CD14-positive monocyte (primary cell): ENCODE data around the gene HAL. TPM values are rescaled to one million over a fixed set of nuclear protein-coding genes. Genes with fewer than 3 reads are reported as not detected.

Experiments used
- DNase-seq, 3 donors: peaks; one replicate each; pipeline ENCODE4 v3.0.0-alpha.2; 2011 to 2022
- H2AFZ ChIP-seq: 2 replicates; pipeline ENCODE4 v1.6.0; 2012; ENCODE audit warnings: mild to moderate bottlenecking, low read depth, low read length, inconsistent platforms; ENCODE audit not compliant: insufficient read depth, poor library complexity, severe bottlenecking
- H3K27ac ChIP-seq, 2 donors: 1 replicate in 1 of 2; 2 replicates in 1 of 2; pipeline ENCODE4 v1.5.1; 2012 to 2013; ENCODE audit warnings: low read length in 2 of 2, control low read depth in 1 of 2, inconsistent platforms in 1 of 2, low read depth in 1 of 2, mild to moderate bottlenecking in 1 of 2
- H3K27me3 ChIP-seq, 2 donors: one replicate each; pipeline versions ENCODE4 v1.6.0 to v1.6.1; 2011 to 2013; ENCODE audit warnings: low read length in 2 of 2; ENCODE audit not compliant: control insufficient read depth in 2 of 2, insufficient read depth in 2 of 2
- H3K36me3 ChIP-seq, 2 donors: replicated peaks in 1 of 2; 1 replicate in 1 of 2; 2 replicates in 1 of 2; pipeline versions ENCODE4 v1.5.1 to v1.6.1; 2012 to 2013; ENCODE audit warnings: low read length in 2 of 2, control low read depth in 1 of 2, inconsistent platforms in 1 of 2, mild to moderate bottlenecking in 1 of 2; ENCODE audit not compliant: insufficient read depth in 2 of 2, control insufficient read depth in 1 of 2
- H3K4me1 ChIP-seq, 2 donors: 1 replicate in 1 of 2; 2 replicates in 1 of 2; pipeline versions ENCODE4 v1.5.1 to v1.6.1; 2012 to 2013; ENCODE audit warnings: low read length in 2 of 2, control low read depth in 1 of 2, inconsistent platforms in 1 of 2, mild to moderate bottlenecking in 1 of 2, moderate library complexity in 1 of 2; ENCODE audit not compliant: insufficient read depth in 2 of 2, control insufficient read depth in 1 of 2
- H3K4me2 ChIP-seq: replicated peaks from 2 replicates; pipeline ENCODE3; 2012; ENCODE audit warnings: low read length, moderate library complexity, mild to moderate bottlenecking; ENCODE audit not compliant: poor library complexity, severe bottlenecking; ENCODE audit errors: extremely low read depth
- H3K4me3 ChIP-seq, 3 experiments: fragments of 200-600 bp in 1 of 3; sonication (generic) in 1 of 3; replicated peaks in 1 of 3; 1 replicate in 2 of 3; 2 replicates in 1 of 3; pipeline ENCODE4 v1.5.1; 2011 to 2013; ENCODE audit warnings: low read length in 3 of 3, mild to moderate bottlenecking in 3 of 3, control low read depth in 2 of 3, low read depth in 2 of 3, inconsistent platforms in 1 of 3, moderate library complexity in 1 of 3
- H3K79me2 ChIP-seq: 2 replicates; pipeline ENCODE4 v1.6.0; 2012; ENCODE audit warnings: mild to moderate bottlenecking, control low read depth, inconsistent platforms, low read length, moderate library complexity; ENCODE audit not compliant: insufficient read depth
- H3K9ac ChIP-seq: 2 replicates; pipeline ENCODE4 v1.6.0; 2017; ENCODE audit warnings: low read length, mild to moderate bottlenecking; ENCODE audit not compliant: insufficient read depth, poor library complexity, severe bottlenecking
- H3K9me3 ChIP-seq, 2 donors: replicated peaks in 1 of 2; 1 replicate in 1 of 2; 2 replicates in 1 of 2; pipeline versions ENCODE4 v1.5.1 to v1.6.1; 2012 to 2013; ENCODE audit warnings: low read length in 2 of 2, control low read depth in 1 of 2; ENCODE audit not compliant: control insufficient read depth in 1 of 2, insufficient read depth in 1 of 2
- H4K20me1 ChIP-seq: 2 replicates; pipeline ENCODE4 v1.6.0; 2012; ENCODE audit warnings: mild to moderate bottlenecking, low read length, control low read depth, moderate library complexity; ENCODE audit not compliant: insufficient read depth
- H3K27ac Mint-ChIP-seq, 7 donors: one replicate each; pipeline ENCODE4 v1.8.0; 2020; ENCODE audit warnings: mild to moderate bottlenecking in 7 of 7, mixed read lengths in 7 of 7, moderate library complexity in 6 of 7, inconsistent platforms in 2 of 7
- H3K27me3 Mint-ChIP-seq, 3 donors: one replicate each; pipeline ENCODE4 v1.8.0; 2021 to 2022; ENCODE audit warnings: low read depth in 3 of 3, mild to moderate bottlenecking in 3 of 3, mixed read lengths in 3 of 3, moderate library complexity in 3 of 3, inconsistent platforms in 1 of 3
- H3K36me3 Mint-ChIP-seq, 2 donors: one replicate each; pipeline ENCODE4 v1.8.0; 2020; ENCODE audit warnings: mixed read lengths in 2 of 2, inconsistent platforms in 1 of 2, mild to moderate bottlenecking in 1 of 2
- H3K4me1 Mint-ChIP-seq: one replicate; pipeline ENCODE4 v1.8.0; 2020; ENCODE audit warnings: mild to moderate bottlenecking, mixed read lengths
- H3K4me3 Mint-ChIP-seq, 2 donors: one replicate each; pipeline ENCODE4 v1.8.0; 2020; ENCODE audit warnings: mild to moderate bottlenecking in 2 of 2, mixed read lengths in 2 of 2, moderate library complexity in 1 of 2
- H3K9me3 Mint-ChIP-seq, 7 donors: one replicate each; pipeline ENCODE4 v1.8.0; 2020 to 2022; ENCODE audit warnings: mixed read lengths in 7 of 7, mild to moderate bottlenecking in 6 of 7, moderate library complexity in 6 of 7, inconsistent platforms in 2 of 7
- WGBS: methylation state at CpG from one replicate; pipeline ENCODE4 v1.1.5; 2013; ENCODE audit warnings: missing lambda C conversion rate; ENCODE audit not compliant: insufficient coverage; 5-methylcytosine and 5-hydroxymethylcytosine counted together
- intact Hi-C, 2 donors: fragments of 100-400 bp; cut with micrococcal nuclease; formaldehyde crosslinking; loops; one replicate each; pipeline versions ENCODE4 v1.15.0 to v1.15.1; 2023
- polyA plus RNA-seq, 3 donors: library from polyadenylated mRNA; depleted of rRNA in 1 of 3; unstranded in 2 of 3; stranded (reverse) in 1 of 3; fragments of 300-500 nt in 2 of 3; fragments of >200 nt in 1 of 3; fragmentation: Illumina TruSeq in 2 of 3; gene quantifications; 1 replicate in 2 of 3; 2 replicates in 1 of 3; pipeline ENCODE4 v1.2.3, GENCODE V29; 2012 to 2021
- TF ChIP-seq, protein P1 (sequence below): fragments of 200-600 bp; IDR thresholded peaks from one replicate; pipeline ENCODE4 v1.8.0; 2022; ENCODE audit warnings: antibody characterized with exemption, mild to moderate bottlenecking

Gene HAL
- polyA plus RNA-seq, 3 donors, result 28.0 to 42.0 (median 29.2) TPM

- no CpG with 5 or more reads among the region's 3 CpGs for WGBS
Observed at GRCh38 chr12:96039516-96039915, 43.4 kb upstream of the HAL start.

DNA sequence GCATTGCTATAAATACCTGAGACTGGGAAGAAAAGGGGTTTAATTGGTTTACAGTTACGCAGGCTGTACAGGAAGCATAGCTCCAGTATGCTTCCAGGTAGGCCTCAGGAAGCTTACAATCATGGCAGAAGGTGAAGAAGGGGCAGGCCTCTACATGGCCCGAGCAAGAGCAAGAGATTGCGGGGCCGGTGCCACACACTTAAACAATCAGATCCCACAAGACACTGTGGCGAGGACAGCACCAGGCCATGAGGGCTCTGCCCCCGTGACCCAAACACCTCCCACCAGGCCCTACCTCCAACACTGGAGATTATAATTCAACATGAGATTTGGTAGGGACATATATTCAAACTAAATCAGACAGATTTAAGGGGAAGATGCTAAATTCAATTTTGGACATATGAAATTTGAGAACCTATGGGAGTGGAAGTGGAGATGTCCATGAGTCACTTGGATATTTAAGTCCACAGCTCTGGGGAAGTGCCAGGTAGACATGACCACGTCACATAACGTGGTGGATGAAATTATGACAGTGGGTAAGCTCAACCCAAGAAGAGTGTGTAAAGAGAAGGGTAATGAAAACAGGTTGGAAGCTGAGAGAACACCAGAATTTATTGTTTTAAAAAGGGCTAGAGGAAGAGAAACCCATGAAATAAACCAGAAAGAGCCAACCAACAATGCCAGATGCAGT lies 40.8 kb upstream of the HAL start:
- Histone ChIP-seq H3K27me3 (no peaks in the 10 kb centered on the region), H3K9me3 (peaks cover 8% of the 10 kb centered on the region in 2 donors), H3K4me1 (peaks cover 49 to 71% of the 10 kb centered on the region in 2 donors), H3K9ac (no peak overlapping the region), H4K20me1 (peaks cover 27% of the 10 kb centered on the region), H2AFZ (no peak overlapping the region), H3K4me3 (no peak overlapping the region), H3K27ac (peak overlapping the region; percentile 71 to 87), H3K79me2 (peaks cover 36% of the 10 kb centered on the region), H3K36me3 (no peaks in the 10 kb centered on the region), H3K4me2 (peak overlapping the region; percentile 96)
- intact Hi-C loops, result loop anchor here in 1 of 2 donors (10.0 kb wide), 1 partner anchor 368 kb away; the partner anchor contains the start of gene CDK17
- 80% methylated on average over 6 of the region's 8 CpGs for WGBS
- peak; percentile 67 to 83 (median 77) for DNase-seq
- H3K36me3 Mint-ChIP-seq, result peaks cover 0 to 11% of the 10 kb centered on the region in 2 donors
- no peak overlapping the region for H3K27ac Mint-ChIP-seq
- TF ChIP-seq, protein P1, sequence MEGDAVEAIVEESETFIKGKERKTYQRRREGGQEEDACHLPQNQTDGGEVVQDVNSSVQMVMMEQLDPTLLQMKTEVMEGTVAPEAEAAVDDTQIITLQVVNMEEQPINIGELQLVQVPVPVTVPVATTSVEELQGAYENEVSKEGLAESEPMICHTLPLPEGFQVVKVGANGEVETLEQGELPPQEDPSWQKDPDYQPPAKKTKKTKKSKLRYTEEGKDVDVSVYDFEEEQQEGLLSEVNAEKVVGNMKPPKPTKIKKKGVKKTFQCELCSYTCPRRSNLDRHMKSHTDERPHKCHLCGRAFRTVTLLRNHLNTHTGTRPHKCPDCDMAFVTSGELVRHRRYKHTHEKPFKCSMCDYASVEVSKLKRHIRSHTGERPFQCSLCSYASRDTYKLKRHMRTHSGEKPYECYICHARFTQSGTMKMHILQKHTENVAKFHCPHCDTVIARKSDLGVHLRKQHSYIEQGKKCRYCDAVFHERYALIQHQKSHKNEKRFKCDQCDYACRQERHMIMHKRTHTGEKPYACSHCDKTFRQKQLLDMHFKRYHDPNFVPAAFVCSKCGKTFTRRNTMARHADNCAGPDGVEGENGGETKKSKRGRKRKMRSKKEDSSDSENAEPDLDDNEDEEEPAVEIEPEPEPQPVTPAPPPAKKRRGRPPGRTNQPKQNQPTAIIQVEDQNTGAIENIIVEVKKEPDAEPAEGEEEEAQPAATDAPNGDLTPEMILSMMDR, result no peak
- H3K9me3 Mint-ChIP-seq, result peaks cover 0 to 11% (median 7%) of the 10 kb centered on the region in 7 donors
- peaks cover 22% of the 10 kb centered on the region for H3K4me1 Mint-ChIP-seq
- H3K27me3 Mint-ChIP-seq, result no peaks in the 10 kb centered on the region
- H3K4me3 Mint-ChIP-seq, result no peak overlapping the region

More at GRCh38 chr12:96039516-96039915, 43.4 kb upstream of the HAL start:
- intact Hi-C loops, result loop anchor here in 1 of 2 donors (10.0 kb wide), 1 partner anchor 365 kb away; the partner anchor contains the start of gene CDK17
- Mint-ChIP-seq H3K4me1 (peaks cover 28% of the 10 kb centered on the region), H3K27ac (peak overlapping the region in 2 of 7 donors; percentile 38 to 69), H3K27me3 (peaks cover 0 to 2% (median 0%) of the 10 kb centered on the region in 3 donors), H3K9me3 (peaks cover 0 to 11% (median 7%) of the 10 kb centered on the region in 7 donors), H3K4me3 (no peak overlapping the region), H3K36me3 (no peaks in the 10 kb centered on the region)
- TF ChIP-seq, protein P1, result no peak
- Histone ChIP-seq H3K9me3 (peaks cover 8% of the 10 kb centered on the region in 2 donors), H3K4me2 (no peak overlapping the region), H3K9ac (no peak overlapping the region), H4K20me1 (peaks cover 5% of the 10 kb centered on the region), H3K4me3 (peak overlapping the region in 1 of 3 experiments; percentile 6), H3K27ac (peak overlapping the region in 1 of 2 donors; percentile 58), H3K79me2 (peaks cover 10% of the 10 kb centered on the region), H3K27me3 (no peaks in the 10 kb centered on the region), H3K4me1 (peaks cover 38 to 59% of the 10 kb centered on the region in 2 donors), H3K36me3 (no peaks in the 10 kb centered on the region), H2AFZ (no peak overlapping the region)
- no peak for DNase-seq
